DOHH2 (cell line): ENCODE measurements around the gene IGF2BP2.

Experiments
- CTCF ChIP-seq: fragments of 200-600 bp; sonication (generic); IDR thresholded peaks from one replicate; pipeline ENCODE4 v1.5.1; 2014; ENCODE audit warnings: antibody characterized with exemption, mild to moderate bottlenecking, low read depth, low read length; ENCODE audit not compliant: poor library complexity, severe bottlenecking
- EZH2phosphoT487 ChIP-seq: fragments of 200-600 bp; sonication (generic); IDR thresholded peaks from 2 replicates; pipeline ENCODE4 v1.6.1; 2017; ENCODE audit warnings: borderline replicate concordance, mild to moderate bottlenecking, antibody characterized with exemption, low read length, moderate library complexity, mixed read lengths

GRCh38 chr3:185658943-185659342 lies 165.9 kb downstream of the IGF2BP2 start:
- no peak for TF ChIP-seq EZH2phosphoT487
- TF ChIP-seq CTCF: no peak
